HepG2 (cell line): ENCODE data around the gene EXOC3. TPM values are rescaled to one million over a fixed set of nuclear protein-coding genes. Genes with fewer than 3 reads are reported as not detected.

Experiments used
- ATAC-seq: fragments of 200-7000 bp; cut with Tn5 transposase; 3 replicates; pipeline ENCODE4 v1.9.1; 2020; ENCODE audit warnings: mild to moderate bottlenecking, moderate library complexity
- BruUV-seq: library from RNA; stranded (reverse); fragments of 400-500 nt; replicated peaks from 2 replicates; lab custom pipeline; 2021; lab: Mats Ljungman, UMichigan
- CTCF ChIA-PET: fragments of 300-600 bp; formaldehyde crosslinking; extraction: SDS; loops from one replicate; lab custom pipeline; 2021; ENCODE audit warnings: low total read pairs, inconsistent platforms, low intra/inter-chr PET ratio; lab: Yijun Ruan, JAX
- POLR2A ChIA-PET: fragments of 350-600 bp; sonication (Branson Sonifier 250); formaldehyde crosslinking; loops from one replicate; lab custom pipeline; 2020; ENCODE audit warnings: antibody characterized with exemption, inconsistent platforms; lab: Yijun Ruan, JAX
- DNase-seq: peaks from one replicate; pipeline ENCODE4 v3.0.0-alpha.2; 2015; ENCODE audit warnings: low spot score
- FAIRE-seq: peaks from 3 replicates; lab custom pipeline; 2011; peaks lifted over from hg19 to GRCh38; lab: Jason Lieb, UNC
- H2AFZ ChIP-seq: one replicate; pipeline ENCODE4 v1.6.1; 2011; ENCODE audit warnings: low read length, inconsistent platforms
- H3K27ac ChIP-seq: fragments of 300-600 bp; 3 replicates; pipeline ENCODE4 v1.8.0; 2011; ENCODE audit warnings: mixed run types, mild to moderate bottlenecking, mixed read lengths, low read length, inconsistent platforms; ENCODE audit not compliant: insufficient read depth; ENCODE audit errors: extremely low read length
- H3K27me3 ChIP-seq, 2 experiments: fragments of 200-600 bp in 1 of 2; 2 replicates in 1 of 2; 3 replicates in 1 of 2; pipeline versions ENCODE4 v1.6.0 to v1.8.0; 2011; ENCODE audit warnings: low read length in 2 of 2, mild to moderate bottlenecking in 2 of 2, moderate library complexity in 2 of 2, inconsistent platforms in 1 of 2; ENCODE audit not compliant: insufficient read depth in 2 of 2, control insufficient read depth in 1 of 2
- H3K36me3 ChIP-seq, 2 experiments: fragments of 200-600 bp in 1 of 2; replicated peaks in 1 of 2; 2 replicates in 1 of 2; 3 replicates in 1 of 2; pipeline versions ENCODE4 v1.5.1 to v1.8.0; 2011; ENCODE audit warnings: low read length in 2 of 2, inconsistent platforms in 1 of 2; ENCODE audit not compliant: insufficient read depth in 2 of 2, control insufficient read depth in 1 of 2
- H3K4me1 ChIP-seq: 2 replicates; pipeline ENCODE4 v1.5.1; 2012; ENCODE audit warnings: low read length, inconsistent platforms; ENCODE audit not compliant: insufficient read depth
- H3K4me2 ChIP-seq: 2 replicates; pipeline ENCODE4 v1.6.0; 2011; ENCODE audit warnings: low read depth, low read length, inconsistent platforms
- H3K4me3 ChIP-seq, 3 experiments: fragments of 200-600 bp in 1 of 3; sonication (generic), shearing (Covaris generic) in 1 of 3; replicated peaks in 1 of 3; 2 replicates each; pipeline ENCODE4 v1.5.1; 2011 to 2016; ENCODE audit warnings: low read length in 3 of 3, inconsistent platforms in 2 of 3, low read depth in 2 of 3, mild to moderate bottlenecking in 2 of 3, control low read depth in 1 of 3, mixed read lengths in 1 of 3; ENCODE audit not compliant: insufficient read depth in 1 of 3
- H3K79me2 ChIP-seq: one replicate; pipeline ENCODE4 v1.6.1; 2011; ENCODE audit warnings: low read length, inconsistent platforms; ENCODE audit not compliant: insufficient read depth
- H3K9ac ChIP-seq: 2 replicates; pipeline ENCODE4 v1.6.0; 2011; ENCODE audit warnings: mild to moderate bottlenecking, low read depth, low read length, inconsistent platforms; ENCODE audit not compliant: insufficient read depth
- H3K9me3 ChIP-seq: 2 replicates; pipeline ENCODE4 v1.5.1; 2012; ENCODE audit warnings: mild to moderate bottlenecking, low read length
- H4K20me1 ChIP-seq: 2 replicates; pipeline ENCODE4 v1.6.0; 2011; ENCODE audit warnings: inconsistent platforms, mild to moderate bottlenecking, low read length, moderate library complexity; ENCODE audit not compliant: insufficient read depth
- BRF2 ChIP-seq: sonication (generic); formaldehyde crosslinking; IDR thresholded peaks from 2 replicates; pipeline ENCODE4 v1.8.1; 2022; ENCODE audit warnings: mild to moderate bottlenecking, missing genetic modification reagents
- HNF4A ChIP-seq: sonication (generic); formaldehyde crosslinking; IDR thresholded peaks from 2 replicates; pipeline ENCODE4 v1.4.0; 2020; ENCODE audit warnings: missing genetic modification reagents
- MAX ChIP-seq: IDR thresholded peaks from 2 replicates; pipeline ENCODE4 v1.6.1; 2012; ENCODE audit warnings: inconsistent platforms
- MED8 ChIP-seq: sonication (generic); formaldehyde crosslinking; IDR thresholded peaks from 2 replicates; pipeline ENCODE4 v1.8.1; 2023; ENCODE audit warnings: mild to moderate bottlenecking, missing genetic modification reagents; ENCODE audit not compliant: insufficient replicate concordance
- MYNN ChIP-seq: sonication (generic); formaldehyde crosslinking; IDR thresholded peaks from 2 replicates; pipeline ENCODE4 v1.4.0; 2020; ENCODE audit warnings: mild to moderate bottlenecking, low read depth, missing genetic modification reagents
- NR2C2 ChIP-seq: sonication (generic); formaldehyde crosslinking; IDR thresholded peaks from 2 replicates; pipeline ENCODE4 v1.4.0; 2020; ENCODE audit warnings: missing genetic modification reagents, mild to moderate bottlenecking, moderate library complexity, borderline replicate concordance
- SMAD3 ChIP-seq: sonication (generic); formaldehyde crosslinking; IDR thresholded peaks from 2 replicates; pipeline ENCODE4 v1.4.0; 2020; ENCODE audit warnings: missing genetic modification reagents
- TFDP2 ChIP-seq: sonication (generic); formaldehyde crosslinking; IDR thresholded peaks from 2 replicates; pipeline ENCODE4 v1.4.0; 2020; ENCODE audit warnings: missing genetic modification reagents
- TFE3 ChIP-seq: IDR thresholded peaks from 2 replicates; pipeline ENCODE4 v1.6.1; 2016
- ZFP1 ChIP-seq: IDR thresholded peaks from 2 replicates; pipeline ENCODE4 v1.6.1; 2016
- ZNF138 ChIP-seq: sonication (generic); formaldehyde crosslinking; IDR thresholded peaks from 2 replicates; pipeline ENCODE4 v1.5.0; 2020; ENCODE audit warnings: mild to moderate bottlenecking, low read depth, missing genetic modification reagents
- ZNF710 ChIP-seq: sonication (generic); formaldehyde crosslinking; IDR thresholded peaks from 2 replicates; pipeline ENCODE4 v1.5.0; 2020; ENCODE audit warnings: mild to moderate bottlenecking, missing genetic modification reagents, borderline replicate concordance
- WGBS: methylation state at CpG from one replicate; pipeline ENCODE4 v1.1.6; 2017; ENCODE audit warnings: low lambda C conversion rate; 5-methylcytosine and 5-hydroxymethylcytosine counted together
- in situ Hi-C: cut with HindIII; loops from 2 replicates; pipeline ENCODE4 v1.10.0; 2017; ENCODE audit warnings: low pct_unique_long_range_greater_than_20kb; ENCODE audit not compliant: extremely low pct_ligation_motif_present
- intact Hi-C: fragments of 100-400 bp; cut with micrococcal nuclease; formaldehyde crosslinking; loops from one replicate; pipeline ENCODE4 v1.10.0; 2022; ENCODE audit not compliant: unreplicated experiment
- polyA plus RNA-seq, 8 experiments: library from polyadenylated mRNA; depleted of rRNA in 3 of 8; stranded (reverse) in 7 of 8; unstranded in 1 of 8; fragments of >200 nt; fragmentation: Illumina TruSeq in 4 of 8; extraction: Trizol in 4 of 8; gene quantifications; 2 replicates each; pipeline versions ENCODE4 v1.2.1 to v1.2.3, GENCODE V29; 2011 to 2016; ENCODE audit warnings: low read depth in 4 of 8, missing spikeins in 1 of 8, mixed read lengths in 1 of 8; ENCODE audit not compliant: insufficient read depth in 1 of 8
- total RNA-seq, 5 experiments: library from RNA; depleted of rRNA; stranded (reverse); fragments of >200 nt; fragmentation: Illumina TruSeq; extraction: Trizol; gene quantifications; 2 replicates each; pipeline ENCODE4 v1.2.3, GENCODE V29; 2016; ENCODE audit warnings: low read depth in 1 of 5
- TF ChIP-seq, protein P1 (sequence below): sonication (generic); formaldehyde crosslinking; IDR thresholded peaks from 2 replicates; pipeline ENCODE4 v1.9.0; 2021; ENCODE audit warnings: missing genetic modification reagents, borderline replicate concordance
- TF ChIP-seq, protein P2 (sequence below): sonication (generic); formaldehyde crosslinking; IDR thresholded peaks from 2 replicates; pipeline ENCODE4 v1.8.1; 2023; ENCODE audit warnings: mild to moderate bottlenecking, inconsistent platforms, moderate library complexity, missing genetic modification reagents, borderline replicate concordance

EXOC3 gene
- total and polyA plus RNA-seq, 2 of the 13 experiments (the other 11 are each of a cell fraction or from before 2014, with no cell fraction given): 9.2 to 20.5 TPM

GRCh38 chr5:505951-506525, 63.1 kb downstream of the EXOC3 start:
- intact Hi-C loops: no loop called here
- 0% methylated on average over 5 of the region's 30 CpGs for WGBS
- Histone ChIP-seq H3K79me2 (no peaks in the 10 kb centered on the region), H3K9ac (no peak overlapping the region), H3K4me1 (peaks cover 8% of the 10 kb centered on the region), H3K4me3 (no peak overlapping the region; a peak in 1 of 6 replicates), H3K36me3 (no peaks in the 10 kb centered on the region), H2AFZ (no peak overlapping the region), H3K9me3 (no peaks in the 10 kb centered on the region), H3K27ac (no peak overlapping the region), H4K20me1 (no peaks in the 10 kb centered on the region), H3K27me3 (peaks cover 11 to 47% of the 10 kb centered on the region in 2 experiments; a peak in 4 of 5 replicates), H3K4me2 (no peak overlapping the region; the same call in 1 of the 2 replicates)
- BruUV-seq: no TSS peak
- POLR2A ChIA-PET: no interaction called here
- CTCF ChIA-PET: no interaction called here
- ATAC-seq (peak; percentile 13; the same call in 2 of the 3 replicates), DNase-seq (no peak), FAIRE-seq (no peak)
- in situ Hi-C loops: no loop called here
- no peak for TF ChIP-seq ZNF710 (CRISPR knock-in tag)
- TF ChIP-seq HNF4A (CRISPR knock-in tag): 0 out of 2 replicates have a peak, but pooled peaks have one; percentile 8
- TF ChIP-seq MED8 (CRISPR knock-in tag): no peak
- TF ChIP-seq ZFP1 (CRISPR knock-in tag): no peak
- no peak for TF ChIP-seq ZNF138
- no peak for TF ChIP-seq NR2C2 (CRISPR knock-in tag)
- TF ChIP-seq TFDP2 (CRISPR knock-in tag): no peak
- TF ChIP-seq MAX: peak; percentile 33; the same call in 1 of the 2 replicates
- TF ChIP-seq TFE3 (CRISPR knock-in tag): no peak
- no peak for TF ChIP-seq MYNN (CRISPR knock-in tag)
- TF ChIP-seq BRF2 (CRISPR knock-in tag): no peak
- TF ChIP-seq, protein P1, sequence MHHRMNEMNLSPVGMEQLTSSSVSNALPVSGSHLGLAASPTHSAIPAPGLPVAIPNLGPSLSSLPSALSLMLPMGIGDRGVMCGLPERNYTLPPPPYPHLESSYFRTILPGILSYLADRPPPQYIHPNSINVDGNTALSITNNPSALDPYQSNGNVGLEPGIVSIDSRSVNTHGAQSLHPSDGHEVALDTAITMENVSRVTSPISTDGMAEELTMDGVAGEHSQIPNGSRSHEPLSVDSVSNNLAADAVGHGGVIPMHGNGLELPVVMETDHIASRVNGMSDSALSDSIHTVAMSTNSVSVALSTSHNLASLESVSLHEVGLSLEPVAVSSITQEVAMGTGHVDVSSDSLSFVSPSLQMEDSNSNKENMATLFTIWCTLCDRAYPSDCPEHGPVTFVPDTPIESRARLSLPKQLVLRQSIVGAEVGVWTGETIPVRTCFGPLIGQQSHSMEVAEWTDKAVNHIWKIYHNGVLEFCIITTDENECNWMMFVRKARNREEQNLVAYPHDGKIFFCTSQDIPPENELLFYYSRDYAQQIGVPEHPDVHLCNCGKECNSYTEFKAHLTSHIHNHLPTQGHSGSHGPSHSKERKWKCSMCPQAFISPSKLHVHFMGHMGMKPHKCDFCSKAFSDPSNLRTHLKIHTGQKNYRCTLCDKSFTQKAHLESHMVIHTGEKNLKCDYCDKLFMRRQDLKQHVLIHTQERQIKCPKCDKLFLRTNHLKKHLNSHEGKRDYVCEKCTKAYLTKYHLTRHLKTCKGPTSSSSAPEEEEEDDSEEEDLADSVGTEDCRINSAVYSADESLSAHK (CRISPR knock-in tag): no peak
- TF ChIP-seq SMAD3 (CRISPR knock-in tag): no peak
- TF ChIP-seq, protein P2, sequence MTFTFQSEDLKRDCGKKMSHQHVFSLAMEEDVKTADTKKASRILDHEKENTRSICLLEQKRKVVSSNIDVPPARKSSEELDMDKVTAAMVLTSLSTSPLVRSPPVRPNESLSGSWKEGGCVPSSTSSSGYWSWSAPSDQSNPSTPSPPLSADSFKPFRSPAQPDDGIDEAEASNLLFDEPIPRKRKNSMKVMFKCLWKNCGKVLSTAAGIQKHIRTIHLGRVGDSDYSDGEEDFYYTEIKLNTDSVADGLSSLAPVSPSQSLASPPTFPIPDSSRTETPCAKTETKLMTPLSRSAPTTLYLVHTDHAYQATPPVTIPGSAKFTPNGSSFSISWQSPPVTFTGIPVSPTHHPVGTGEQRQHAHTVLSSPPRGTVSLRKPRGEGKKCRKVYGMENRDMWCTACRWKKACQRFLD (CRISPR knock-in tag): no peak
